Panc1 (cell line): ENCODE data around the gene SAV1. TPM values are rescaled to one million over a fixed set of nuclear protein-coding genes. Genes with fewer than 3 reads are reported as not detected.

ENCODE experiments used
- ATAC-seq: fragments of 200-7000 bp; cut with Tn5 transposase; 2 replicates; pipeline ENCODE4 v1.9.1; 2020; ENCODE audit warnings: mild to moderate bottlenecking, moderate library complexity
- BruUV-seq: library from RNA; stranded (reverse); fragments of 400-500 nt; replicated peaks from 2 replicates; lab custom pipeline; 2021; lab: Mats Ljungman, UMichigan
- CTCF ChIA-PET: fragments of 300-600 bp; sonication (Branson Sonifier 250); formaldehyde crosslinking; loops from one replicate; lab custom pipeline; 2022; ENCODE audit warnings: antibody characterized with exemption; lab: Charles Lee
- POLR2A ChIA-PET: fragments of 300-600 bp; sonication (Branson Sonifier 250); formaldehyde crosslinking; loops from one replicate; lab custom pipeline; 2022; ENCODE audit warnings: antibody characterized with exemption; lab: Charles Lee
- DNase-seq: peaks from one replicate; pipeline ENCODE4 v3.0.0-alpha.2; 2010; ENCODE audit warnings: low read depth, low spot score
- H3K27ac ChIP-seq: 2 replicates; pipeline ENCODE4 v1.5.1; 2011; ENCODE audit warnings: mild to moderate bottlenecking, low read length, inconsistent platforms
- H3K27me3 ChIP-seq: fragments of 200-500 bp; sonication (Bioruptor generic); 2 replicates; pipeline ENCODE4 v1.6.0; 2014; ENCODE audit warnings: low read length, inconsistent platforms; ENCODE audit not compliant: control insufficient read depth, insufficient read depth
- H3K36me3 ChIP-seq: fragments of 200-500 bp; sonication (Bioruptor generic); 2 replicates; pipeline ENCODE4 v1.5.1; 2014; ENCODE audit warnings: inconsistent platforms, mild to moderate bottlenecking, low read length, moderate library complexity; ENCODE audit not compliant: control insufficient read depth, insufficient read depth
- H3K4me1 ChIP-seq: 2 replicates; pipeline ENCODE4 v1.5.1; 2011; ENCODE audit warnings: inconsistent platforms, mild to moderate bottlenecking, low read length, moderate library complexity; ENCODE audit not compliant: control insufficient read depth, insufficient read depth
- H3K4me3 ChIP-seq, 2 experiments: 2 replicates each; pipeline ENCODE4 v1.5.1; 2011 to 2012; ENCODE audit warnings: low read depth in 2 of 2, low read length in 2 of 2, mild to moderate bottlenecking in 2 of 2, inconsistent platforms in 1 of 2, moderate library complexity in 1 of 2
- H3K9me3 ChIP-seq: fragments of 200-500 bp; sonication (Bioruptor generic); 2 replicates; pipeline ENCODE4 v1.5.1; 2014; ENCODE audit warnings: low read depth, mild to moderate bottlenecking, inconsistent platforms, low read length, moderate library complexity; ENCODE audit not compliant: control insufficient read depth, insufficient read depth
- CTCF ChIP-seq: fragments of 450-650 bp; IDR thresholded peaks from 2 replicates; pipeline ENCODE4 v1.5.1; 2017; ENCODE audit warnings: mild to moderate bottlenecking
- POLR2AphosphoS5 ChIP-seq: IDR thresholded peaks from 2 replicates; pipeline ENCODE4 v1.6.1; 2012; ENCODE audit warnings: mild to moderate bottlenecking, low read depth, low read length, moderate library complexity
- REST ChIP-seq, 2 experiments: IDR thresholded peaks; 2 replicates each; pipeline ENCODE4 v1.6.1; 2011 to 2012; ENCODE audit warnings: low read depth in 2 of 2, control low read depth in 1 of 2, low read length in 1 of 2, mild to moderate bottlenecking in 1 of 2, moderate library complexity in 1 of 2; ENCODE audit not compliant: insufficient read depth in 1 of 2
- SIN3A ChIP-seq: IDR thresholded peaks from 2 replicates; pipeline ENCODE4 v1.6.1; 2012; ENCODE audit warnings: low read depth, mild to moderate bottlenecking, low read length, moderate library complexity, borderline replicate concordance; ENCODE audit not compliant: insufficient read depth
- TCF7L2 ChIP-seq: IDR thresholded peaks from 2 replicates; pipeline ENCODE4 v1.6.1; 2011; ENCODE audit warnings: mild to moderate bottlenecking, low read depth, low read length, inconsistent platforms
- in situ Hi-C: cut with HindIII; loops from 2 replicates; pipeline ENCODE4 v1.10.0; 2016; ENCODE audit warnings: low sequenced_read_pairs, low pct_unique_long_range_greater_than_20kb
- intact Hi-C: fragments of 100-400 bp; cut with micrococcal nuclease; formaldehyde crosslinking; loops from one replicate; pipeline ENCODE4 v1.10.0; 2022; ENCODE audit not compliant: unreplicated experiment
- total RNA-seq: library from RNA; stranded (reverse); gene quantifications from one replicate; pipeline ENCODE4 v1.2.1, GENCODE V29; 2021; ENCODE audit not compliant: unreplicated experiment

The SAV1 gene
- total RNA-seq, 1 experiment from 2014 or later = 13.2 TPM

GRCh38 chr14:50647282-50647681 lies 20.8 kb downstream of the SAV1 start:
- Histone ChIP-seq H3K4me1 (no peaks in the 10 kb centered on the region), H3K27ac (no peak overlapping the region), H3K4me3 (no peak overlapping the region), H3K27me3 (no peaks in the 10 kb centered on the region), H3K9me3 (no peaks in the 10 kb centered on the region), H3K36me3 (no peaks in the 10 kb centered on the region; the same call in 1 of the 2 replicates)
- BruUV-seq = no TSS peak
- DNase-seq = no peak
- TF ChIP-seq CTCF (no peak), POLR2AphosphoS5 (no peak), REST (IDR thresholded peaks at IDR 0.05; ENCODE audit: insufficient read depth in 1 of 2, low read depth in 2 of 2, low read length in 1 of 2) (no peak), SIN3A (no peak), TCF7L2 (no peak)
- no peak for ATAC-seq
- intact Hi-C loops = no loop called here
- ChIA-PET CTCF (no interaction called here), POLR2A (no interaction called here)
- in situ Hi-C loops = no loop called here

DNA sequence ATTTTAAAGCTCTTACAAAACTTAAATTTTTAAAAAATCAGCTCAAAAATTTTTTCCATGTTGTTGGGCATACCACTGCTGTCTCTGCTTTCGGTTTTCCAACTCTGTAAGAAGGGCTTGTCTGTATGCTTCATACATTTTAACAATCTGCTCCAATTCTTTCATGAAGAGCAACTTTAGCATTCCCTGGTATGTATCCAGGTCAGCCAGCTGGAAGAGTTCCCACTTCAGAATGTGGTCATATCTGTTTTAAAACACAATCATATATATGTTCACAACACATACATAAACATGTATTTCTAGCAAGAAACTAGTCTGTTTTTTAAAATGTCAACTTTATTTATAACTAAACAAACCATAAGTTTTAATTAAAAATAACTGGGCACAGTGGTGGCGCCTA lies 33.0 kb downstream of the SAV1 start:
- ATAC-seq (no peak), DNase-seq (no peak)
- in situ Hi-C loops (no loop called here), intact Hi-C loops (no loop called here)
- no peak overlapping the region for H3K27ac ChIP-seq
- no TSS peak for BruUV-seq
- ChIA-PET POLR2A (no interaction called here), CTCF (no interaction called here)
- H3K4me3 ChIP-seq = no peak overlapping the region
- H3K9me3 ChIP-seq = no peaks in the 10 kb centered on the region
- H3K36me3 ChIP-seq = no peaks in the 10 kb centered on the region
- no peaks in the 10 kb centered on the region for H3K27me3 ChIP-seq
- H3K4me1 ChIP-seq = no peaks in the 10 kb centered on the region
- TF ChIP-seq SIN3A = no peak
- no peak for TF ChIP-seq CTCF
- TF ChIP-seq REST (IDR thresholded peaks at IDR 0.05; ENCODE audit: insufficient read depth in 1 of 2, low read depth in 2 of 2, low read length in 1 of 2) = no peak
- no peak for TF ChIP-seq POLR2AphosphoS5
